ENCODE measurements around the gene RHBDF2.

- TF ChIP-seq EZH2 (optimal IDR thresholded peaks at IDR 0.05; ENCODE audit: low read depth, low read length) = no peak
- no peak for TF ChIP-seq CTCF (IDR thresholded peaks at IDR 0.05; ENCODE audit: low read length)
- no peak for TF ChIP-seq EZH2phosphoT487 (IDR thresholded peaks at IDR 0.05; ENCODE audit: low read length)
Measured at GRCh38 chr17:76538281-76538931, 37.2 kb upstream of the RHBDF2 start.

Data from MM.1S (cell line).